AML-193 (cell line): ENCODE results near the gene TTC5.
"Not testable (repeated sequence)": the region's sequence is repeated elsewhere in the genome, so short reads cannot be mapped to it uniquely, and the experiment has no call there.

ENCODE experiments used
- DNase-seq, 2 experiments: peaks; one replicate each; lab custom pipeline; 2025; lab: John Stamatoyannopoulos, UW

The TTC5 gene

DNA sequence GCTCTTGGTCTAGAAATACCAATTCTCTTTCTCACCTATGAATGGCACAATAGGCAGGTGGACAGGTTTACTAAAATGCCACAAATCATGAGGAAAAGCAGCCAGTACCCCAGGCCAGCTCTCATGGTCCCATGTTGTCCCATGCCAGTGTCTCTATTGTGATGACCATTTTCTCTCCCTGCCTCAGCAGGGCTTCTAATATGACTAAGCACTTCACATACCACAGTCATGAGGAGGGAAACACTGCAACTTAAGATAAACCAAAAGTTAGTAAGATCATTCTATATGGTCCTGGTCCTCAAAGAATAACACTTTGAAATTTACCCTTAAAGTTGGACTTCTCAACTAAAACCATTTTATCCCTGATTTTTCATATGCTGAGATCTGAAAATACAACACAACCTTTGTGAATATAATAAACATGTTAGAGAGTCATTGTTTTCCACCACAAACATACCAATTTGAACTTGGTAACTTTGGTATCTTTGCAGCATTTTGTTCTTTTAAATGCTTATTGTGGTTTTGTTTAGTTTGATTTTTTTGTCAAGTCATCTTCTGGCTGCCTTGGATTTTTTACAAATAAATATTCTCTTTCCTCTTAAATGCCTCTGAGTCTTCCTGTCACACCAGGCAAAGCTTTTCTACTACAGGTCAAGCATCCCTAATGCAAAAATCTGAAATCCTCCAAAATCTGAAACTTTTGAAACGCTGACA lies 3.6 kb downstream of the TTC5 start:
- DNase-seq, result no peak

DNA sequence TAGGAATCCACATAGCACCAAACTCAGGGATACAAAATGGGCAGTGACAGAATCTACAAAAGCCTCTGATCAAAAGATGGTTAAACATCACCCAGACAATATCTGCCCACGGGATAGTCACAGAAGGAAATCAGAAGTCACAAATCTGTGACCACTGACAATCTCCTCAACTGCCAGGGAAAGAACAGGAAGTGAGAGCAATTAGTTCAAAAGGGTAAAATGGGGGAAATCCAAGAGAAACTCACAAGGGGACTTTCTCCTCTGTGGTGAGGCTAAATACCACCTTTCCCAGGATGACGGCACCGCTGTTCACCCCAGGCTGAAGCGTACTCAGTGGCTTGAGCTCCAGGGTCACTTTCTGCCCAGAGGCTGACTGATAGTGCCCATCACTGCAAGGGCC lies 10.7 kb downstream of the TTC5 start:
- no peak for DNase-seq

DNA sequence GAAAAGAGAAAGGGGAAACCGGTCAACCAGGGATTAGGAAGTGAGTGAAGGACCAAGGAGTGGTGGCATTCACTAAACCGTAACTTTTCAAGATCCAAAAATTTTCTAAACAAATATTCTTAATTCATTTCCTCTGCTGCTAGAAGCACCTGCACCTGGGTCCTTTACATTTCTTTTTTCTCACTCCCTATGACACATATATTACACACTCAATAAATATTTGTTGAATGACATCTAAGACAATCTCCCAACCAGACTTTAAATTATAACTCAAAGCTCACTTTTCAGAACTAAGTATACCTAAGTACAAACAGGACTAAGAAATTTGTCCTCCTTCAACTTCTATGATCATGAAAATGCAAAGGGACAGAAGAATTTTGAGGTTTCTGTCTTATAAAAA lies 11.1 kb downstream of the TTC5 start:
- DNase-seq, result no peak

DNA sequence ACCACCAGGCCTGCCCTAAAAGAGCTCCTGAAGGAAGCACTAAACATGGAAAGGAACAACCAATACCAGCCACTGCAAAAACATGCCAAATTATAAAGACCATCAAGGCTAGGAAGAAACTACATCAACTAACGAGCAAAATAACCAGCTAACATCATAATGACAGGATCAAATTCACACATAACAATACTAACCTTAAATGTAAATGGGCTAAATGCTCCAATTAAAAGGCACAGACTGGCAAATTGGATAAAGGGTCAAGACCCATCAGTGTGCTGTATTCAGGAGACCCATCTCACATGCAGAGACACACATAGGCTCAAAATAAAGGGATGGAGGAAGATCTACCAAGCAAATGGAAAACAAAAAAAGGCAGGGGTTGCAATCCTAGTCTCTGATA lies 23.8 kb downstream of the TTC5 start:
- DNase-seq, result not testable (repeated sequence)

DNA sequence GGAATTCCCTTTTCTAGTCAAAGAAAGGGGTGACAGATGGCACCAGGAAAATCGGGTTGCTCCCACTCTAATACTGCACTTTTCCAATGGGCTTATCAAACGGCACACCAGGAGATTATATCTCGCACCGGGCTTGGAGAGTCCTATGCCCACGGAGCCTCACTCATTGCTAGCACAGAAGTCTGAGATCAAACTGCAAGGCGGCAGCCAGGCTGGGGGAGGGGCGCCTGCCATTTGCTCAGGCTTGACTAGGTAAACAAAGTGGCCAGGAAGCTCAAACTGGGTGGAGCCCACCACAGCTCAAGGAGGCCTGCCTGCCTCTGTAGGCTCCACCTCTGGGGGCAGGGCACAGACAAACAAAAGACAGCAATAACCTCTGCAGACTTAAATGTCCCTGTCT lies 25.5 kb downstream of the TTC5 start:
- DNase-seq, result not testable (repeated sequence)

DNA sequence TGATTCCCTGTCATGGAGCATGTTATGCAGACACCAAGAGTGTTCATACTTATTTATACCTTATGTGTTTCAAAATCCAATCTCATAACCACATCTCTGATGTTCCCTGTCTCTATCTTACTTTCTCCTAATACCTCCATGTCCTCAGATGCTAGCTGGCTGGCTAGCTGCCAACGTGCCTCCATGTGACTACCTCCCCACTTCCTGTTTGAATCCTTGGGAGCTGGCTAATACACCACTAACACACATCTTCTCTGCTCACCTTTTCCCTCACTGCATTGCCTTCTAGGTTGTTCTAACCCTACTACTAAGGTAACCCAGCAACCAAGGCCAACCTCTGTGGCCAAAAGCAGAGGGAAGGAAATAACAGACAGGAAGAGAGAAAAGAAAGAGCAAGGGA lies 27.3 kb downstream of the TTC5 start:
- no peak for DNase-seq

DNA sequence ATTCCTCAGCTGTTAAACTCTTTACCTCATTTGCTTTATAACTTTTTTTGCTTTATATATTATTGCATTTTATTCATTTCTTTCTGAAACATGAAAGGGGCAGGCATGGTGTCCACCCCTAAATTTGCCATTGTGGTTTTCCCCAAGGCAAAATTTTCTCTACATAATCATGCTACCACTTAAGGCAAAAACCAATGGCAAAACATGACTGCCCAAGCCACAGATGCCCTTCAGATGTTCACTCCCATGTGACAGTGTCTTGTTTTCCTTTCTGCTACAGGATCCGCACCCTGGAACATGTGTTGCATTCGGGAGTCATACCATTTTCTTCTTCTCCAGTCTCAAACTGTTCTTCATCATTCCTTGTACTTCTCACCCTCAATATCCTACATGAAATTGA lies 28.3 kb downstream of the TTC5 start:
- DNase-seq, result no peak

DNA sequence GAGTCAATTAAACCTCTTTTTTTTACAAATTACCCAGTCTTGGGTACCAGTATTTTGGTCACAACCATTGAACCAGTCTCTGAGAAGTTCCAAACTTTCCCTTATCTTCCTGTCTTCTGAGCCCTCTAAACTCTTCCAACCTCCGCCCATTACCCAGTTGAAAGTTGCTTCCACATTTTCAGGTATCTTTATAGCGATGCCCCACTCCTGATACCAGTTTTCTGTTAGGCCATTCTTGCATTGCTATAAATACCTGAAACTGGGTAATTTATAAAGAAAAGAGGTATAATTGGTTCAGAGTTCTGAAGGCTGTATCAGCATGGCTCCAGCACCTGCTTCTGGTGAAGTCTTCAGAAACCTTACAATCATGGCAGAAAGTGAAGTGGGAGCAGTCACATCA lies 31.7 kb downstream of the TTC5 start:
- DNase-seq, result no peak

DNA sequence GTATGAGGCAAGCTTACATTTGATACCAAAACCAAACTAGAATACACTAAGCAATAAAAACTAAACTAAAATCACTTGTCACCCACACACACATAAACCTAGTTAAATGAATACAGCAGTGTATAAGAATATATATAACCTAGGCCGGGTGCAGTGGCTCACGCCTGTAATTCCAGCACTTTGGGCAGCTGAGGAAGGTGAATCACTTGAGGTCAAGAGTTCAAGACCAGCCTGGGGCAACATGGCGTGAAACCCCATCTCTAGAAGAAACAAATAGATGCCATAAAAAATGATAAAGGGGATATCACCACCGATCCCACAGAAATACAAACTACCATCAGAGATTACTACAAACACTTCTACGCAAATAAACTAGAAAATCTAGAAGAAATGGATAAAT lies 41.4 kb downstream of the TTC5 start:
- not testable (repeated sequence) for DNase-seq

DNA sequence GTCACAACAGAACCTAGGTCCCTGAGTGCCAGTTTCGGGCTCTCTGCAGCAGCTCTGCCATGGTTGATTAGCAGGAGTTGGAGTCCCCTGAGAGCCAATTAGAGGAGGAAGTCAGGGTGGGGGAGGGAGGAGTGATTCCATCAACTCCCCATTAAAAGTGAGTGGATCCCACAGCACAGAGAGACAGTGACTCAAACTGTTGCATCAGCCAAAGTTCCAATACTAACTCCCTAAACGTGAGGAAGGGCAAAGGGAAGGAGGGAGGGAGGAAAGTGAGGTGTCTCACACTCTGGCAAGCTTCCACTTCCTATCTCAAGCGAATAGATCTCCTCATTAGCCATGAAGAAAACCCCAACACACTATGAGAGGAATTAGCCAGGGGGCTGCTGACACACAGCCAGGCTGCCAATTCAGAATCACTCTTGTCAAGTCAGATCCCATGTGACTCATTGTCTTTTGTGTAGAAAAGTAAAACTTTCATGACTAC lies 43.1 kb downstream of the TTC5 start:
- no peak for DNase-seq

DNA sequence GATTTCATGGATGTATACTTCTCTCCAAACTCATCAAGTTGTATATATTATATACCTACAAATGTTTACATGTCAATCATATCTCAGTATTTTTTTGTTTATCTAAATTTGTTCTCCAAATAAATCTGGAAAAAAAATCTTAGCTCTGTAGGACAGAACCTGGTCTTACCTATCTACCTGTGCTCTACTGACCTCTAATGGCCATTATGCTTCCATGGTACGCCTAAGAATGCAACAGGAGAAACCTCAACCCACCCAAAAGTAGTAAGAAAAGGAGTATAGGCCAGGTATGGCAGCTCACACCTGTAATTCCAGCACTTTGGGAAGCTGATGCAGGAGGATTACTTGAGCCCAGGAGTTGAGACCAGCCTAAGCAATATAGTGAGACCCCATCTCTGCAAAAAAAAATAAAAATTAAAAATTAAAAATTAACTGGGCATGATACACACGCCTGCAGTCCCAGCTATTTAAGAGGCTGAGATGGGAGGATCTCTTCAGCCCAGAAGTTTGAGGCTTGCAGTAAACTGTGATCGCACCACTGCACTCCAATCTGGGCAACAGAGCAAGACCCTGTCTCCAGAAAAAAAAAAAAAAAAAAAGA lies 58.0 kb downstream of the TTC5 start:
- DNase-seq, result no peak
